ENCODE results near the gene CNIH2. TPM values are rescaled to one million over a fixed set of nuclear protein-coding genes. Genes with fewer than 3 reads are reported as not detected.

Gene CNIH2
- total and polyA plus RNA-seq, 2 of the 8 experiments (the other 6 are each of a cell fraction or from before 2014, with no cell fraction given), result 12.5 to 15.8 TPM

DNA sequence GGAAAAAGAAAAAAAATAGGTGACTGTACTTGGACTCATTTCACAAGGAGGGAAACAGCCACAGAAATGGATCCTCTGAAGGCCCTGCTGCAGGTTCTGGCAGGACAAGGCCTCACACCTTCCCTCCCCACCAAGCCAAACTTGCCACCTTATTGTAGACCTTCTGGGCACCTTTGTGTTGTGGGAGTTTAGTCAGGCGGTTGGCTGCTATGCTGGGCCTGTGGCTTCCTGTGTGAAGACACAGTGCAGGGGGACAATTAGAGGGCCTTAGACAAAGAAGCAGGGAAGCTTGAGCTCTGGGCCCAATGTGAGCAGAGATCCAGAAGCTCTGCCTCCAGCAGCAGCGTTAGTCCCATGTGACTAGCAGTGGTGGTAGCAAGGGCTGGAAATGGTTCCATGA is 5.4 kb upstream of the CNIH2 start (continued):
- TF ChIP-seq, protein P1, sequence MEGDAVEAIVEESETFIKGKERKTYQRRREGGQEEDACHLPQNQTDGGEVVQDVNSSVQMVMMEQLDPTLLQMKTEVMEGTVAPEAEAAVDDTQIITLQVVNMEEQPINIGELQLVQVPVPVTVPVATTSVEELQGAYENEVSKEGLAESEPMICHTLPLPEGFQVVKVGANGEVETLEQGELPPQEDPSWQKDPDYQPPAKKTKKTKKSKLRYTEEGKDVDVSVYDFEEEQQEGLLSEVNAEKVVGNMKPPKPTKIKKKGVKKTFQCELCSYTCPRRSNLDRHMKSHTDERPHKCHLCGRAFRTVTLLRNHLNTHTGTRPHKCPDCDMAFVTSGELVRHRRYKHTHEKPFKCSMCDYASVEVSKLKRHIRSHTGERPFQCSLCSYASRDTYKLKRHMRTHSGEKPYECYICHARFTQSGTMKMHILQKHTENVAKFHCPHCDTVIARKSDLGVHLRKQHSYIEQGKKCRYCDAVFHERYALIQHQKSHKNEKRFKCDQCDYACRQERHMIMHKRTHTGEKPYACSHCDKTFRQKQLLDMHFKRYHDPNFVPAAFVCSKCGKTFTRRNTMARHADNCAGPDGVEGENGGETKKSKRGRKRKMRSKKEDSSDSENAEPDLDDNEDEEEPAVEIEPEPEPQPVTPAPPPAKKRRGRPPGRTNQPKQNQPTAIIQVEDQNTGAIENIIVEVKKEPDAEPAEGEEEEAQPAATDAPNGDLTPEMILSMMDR (IDR thresholded peaks at IDR 0.05; ENCODE audit: control extremely low read depth in 1 of 3, insufficient read depth in 1 of 3, low read depth in 1 of 3, low read length in 3 of 3), result no peak
- TF ChIP-seq ASH2L (IDR thresholded peaks at IDR 0.05; ENCODE audit: low read length), result no peak

Data from H1 (cell line).